PFSK-1 (cell line): ENCODE results near the gene DIO1.

ENCODE experiments used
- FOXP2 ChIP-seq: optimal IDR thresholded peaks from 2 replicates; pipeline ENCODE3; 2011; ENCODE audit warnings: borderline replicate concordance, control low read depth, inconsistent platforms; ENCODE audit not compliant: insufficient read depth; ENCODE audit errors: extremely low read length, extremely low read depth
- POLR2AphosphoS5 ChIP-seq: IDR thresholded peaks from 2 replicates; pipeline ENCODE4 v1.6.1; 2012; ENCODE audit warnings: low read depth, mild to moderate bottlenecking, control low read depth, low read length, moderate library complexity
- SIN3A ChIP-seq: IDR thresholded peaks from 2 replicates; pipeline ENCODE4 v1.6.1; 2012; ENCODE audit warnings: mild to moderate bottlenecking, low read length, moderate library complexity, borderline replicate concordance; ENCODE audit not compliant: insufficient read depth
- TAF1 ChIP-seq: IDR thresholded peaks from 2 replicates; pipeline ENCODE4 v1.6.1; 2012; ENCODE audit warnings: low read length, control low read depth, borderline replicate concordance; ENCODE audit not compliant: insufficient read depth
- TF ChIP-seq, protein P1 (sequence below), 2 experiments: IDR thresholded peaks; 2 replicates each; pipeline versions ENCODE4 v1.6.1 to v1.8.0; 2011 to 2012; ENCODE audit warnings: low read depth in 2 of 2, low read length in 2 of 2, control low read depth in 1 of 2, inconsistent platforms in 1 of 2, mild to moderate bottlenecking in 1 of 2, moderate library complexity in 1 of 2; ENCODE audit not compliant: insufficient read depth in 1 of 2

The DIO1 gene

DNA sequence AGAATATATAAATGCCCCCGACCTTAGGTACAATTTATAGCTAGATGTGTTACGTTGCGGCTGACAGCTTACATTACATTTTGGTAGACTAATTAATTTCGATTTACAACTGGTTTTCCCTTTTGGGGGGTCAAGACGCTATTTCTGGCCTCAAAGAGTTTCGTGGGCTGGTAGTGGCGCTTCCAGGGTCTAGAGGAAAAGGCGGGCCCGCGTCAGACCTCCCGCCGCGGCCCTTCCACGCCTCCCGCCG, 51.1 kb downstream of the DIO1 start:
- no peak for TF ChIP-seq POLR2AphosphoS5
- no peak for TF ChIP-seq FOXP2
- no peak for TF ChIP-seq TAF1
- TF ChIP-seq, protein P1, sequence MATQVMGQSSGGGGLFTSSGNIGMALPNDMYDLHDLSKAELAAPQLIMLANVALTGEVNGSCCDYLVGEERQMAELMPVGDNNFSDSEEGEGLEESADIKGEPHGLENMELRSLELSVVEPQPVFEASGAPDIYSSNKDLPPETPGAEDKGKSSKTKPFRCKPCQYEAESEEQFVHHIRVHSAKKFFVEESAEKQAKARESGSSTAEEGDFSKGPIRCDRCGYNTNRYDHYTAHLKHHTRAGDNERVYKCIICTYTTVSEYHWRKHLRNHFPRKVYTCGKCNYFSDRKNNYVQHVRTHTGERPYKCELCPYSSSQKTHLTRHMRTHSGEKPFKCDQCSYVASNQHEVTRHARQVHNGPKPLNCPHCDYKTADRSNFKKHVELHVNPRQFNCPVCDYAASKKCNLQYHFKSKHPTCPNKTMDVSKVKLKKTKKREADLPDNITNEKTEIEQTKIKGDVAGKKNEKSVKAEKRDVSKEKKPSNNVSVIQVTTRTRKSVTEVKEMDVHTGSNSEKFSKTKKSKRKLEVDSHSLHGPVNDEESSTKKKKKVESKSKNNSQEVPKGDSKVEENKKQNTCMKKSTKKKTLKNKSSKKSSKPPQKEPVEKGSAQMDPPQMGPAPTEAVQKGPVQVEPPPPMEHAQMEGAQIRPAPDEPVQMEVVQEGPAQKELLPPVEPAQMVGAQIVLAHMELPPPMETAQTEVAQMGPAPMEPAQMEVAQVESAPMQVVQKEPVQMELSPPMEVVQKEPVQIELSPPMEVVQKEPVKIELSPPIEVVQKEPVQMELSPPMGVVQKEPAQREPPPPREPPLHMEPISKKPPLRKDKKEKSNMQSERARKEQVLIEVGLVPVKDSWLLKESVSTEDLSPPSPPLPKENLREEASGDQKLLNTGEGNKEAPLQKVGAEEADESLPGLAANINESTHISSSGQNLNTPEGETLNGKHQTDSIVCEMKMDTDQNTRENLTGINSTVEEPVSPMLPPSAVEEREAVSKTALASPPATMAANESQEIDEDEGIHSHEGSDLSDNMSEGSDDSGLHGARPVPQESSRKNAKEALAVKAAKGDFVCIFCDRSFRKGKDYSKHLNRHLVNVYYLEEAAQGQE (IDR thresholded peaks at IDR 0.05; ENCODE audit: insufficient read depth in 1 of 2, low read depth in 2 of 2, low read length in 2 of 2), result no peak
- no peak for TF ChIP-seq SIN3A

DNA sequence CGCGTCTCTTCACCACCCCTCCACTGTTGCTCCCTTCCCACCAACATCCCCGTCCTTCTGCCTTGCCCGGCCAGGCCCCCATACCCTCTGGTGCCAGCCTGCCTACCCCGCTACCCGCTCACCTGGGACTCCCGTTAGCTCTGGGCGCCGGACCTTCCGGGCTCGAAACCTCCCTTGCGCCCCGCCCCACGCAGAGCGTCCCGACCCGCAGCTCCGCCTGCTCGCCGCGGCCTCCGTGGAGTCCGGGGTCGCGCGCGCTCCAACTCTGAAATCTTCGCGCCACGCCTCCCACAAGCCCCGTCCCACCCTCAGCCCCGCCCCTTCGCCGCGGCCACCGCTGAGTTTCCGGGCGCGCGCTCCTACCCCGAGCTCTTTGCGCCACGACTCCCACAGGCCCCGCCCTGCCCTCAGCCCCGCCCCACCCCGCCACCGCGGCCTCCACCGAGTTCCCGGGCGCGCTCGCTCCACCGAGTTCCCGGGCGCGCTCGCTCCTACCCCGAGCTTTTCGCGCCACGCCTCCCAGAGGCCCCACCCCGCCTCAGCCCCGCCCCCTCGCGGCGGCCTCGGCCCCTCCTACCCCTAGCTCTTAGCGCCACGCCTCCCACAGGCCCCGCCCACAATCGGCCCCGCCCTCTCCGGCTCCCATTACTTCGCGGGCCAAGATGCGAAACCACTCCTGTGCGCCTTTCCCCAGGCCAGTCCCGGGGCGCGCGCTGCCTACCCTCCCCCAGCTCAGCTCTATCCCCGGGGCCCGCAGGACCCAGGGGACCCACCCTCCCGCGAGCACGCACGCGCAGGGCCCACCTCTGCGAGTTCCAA, 51.7 kb downstream of the DIO1 start, which contains the start of gene IFT25:
TSS of gene IFT25 (minus strand) at position 267 of the 819 bp plus-strand sequence. CDS start 5,617 bp downstream, outside the sequence.
- TF ChIP-seq SIN3A, result no peak
- TF ChIP-seq TAF1, result 0 out of 2 replicates have a peak, but pooled peaks have one; percentile 27
- peak; percentile 64 for TF ChIP-seq POLR2AphosphoS5
- TF ChIP-seq, protein P1 (IDR thresholded peaks at IDR 0.05; ENCODE audit: insufficient read depth in 1 of 2, low read depth in 2 of 2, low read length in 2 of 2), result 0 out of 4 replicates have a peak, but pooled peaks of 1 of the 2 experiments have one; percentile 12

DNA sequence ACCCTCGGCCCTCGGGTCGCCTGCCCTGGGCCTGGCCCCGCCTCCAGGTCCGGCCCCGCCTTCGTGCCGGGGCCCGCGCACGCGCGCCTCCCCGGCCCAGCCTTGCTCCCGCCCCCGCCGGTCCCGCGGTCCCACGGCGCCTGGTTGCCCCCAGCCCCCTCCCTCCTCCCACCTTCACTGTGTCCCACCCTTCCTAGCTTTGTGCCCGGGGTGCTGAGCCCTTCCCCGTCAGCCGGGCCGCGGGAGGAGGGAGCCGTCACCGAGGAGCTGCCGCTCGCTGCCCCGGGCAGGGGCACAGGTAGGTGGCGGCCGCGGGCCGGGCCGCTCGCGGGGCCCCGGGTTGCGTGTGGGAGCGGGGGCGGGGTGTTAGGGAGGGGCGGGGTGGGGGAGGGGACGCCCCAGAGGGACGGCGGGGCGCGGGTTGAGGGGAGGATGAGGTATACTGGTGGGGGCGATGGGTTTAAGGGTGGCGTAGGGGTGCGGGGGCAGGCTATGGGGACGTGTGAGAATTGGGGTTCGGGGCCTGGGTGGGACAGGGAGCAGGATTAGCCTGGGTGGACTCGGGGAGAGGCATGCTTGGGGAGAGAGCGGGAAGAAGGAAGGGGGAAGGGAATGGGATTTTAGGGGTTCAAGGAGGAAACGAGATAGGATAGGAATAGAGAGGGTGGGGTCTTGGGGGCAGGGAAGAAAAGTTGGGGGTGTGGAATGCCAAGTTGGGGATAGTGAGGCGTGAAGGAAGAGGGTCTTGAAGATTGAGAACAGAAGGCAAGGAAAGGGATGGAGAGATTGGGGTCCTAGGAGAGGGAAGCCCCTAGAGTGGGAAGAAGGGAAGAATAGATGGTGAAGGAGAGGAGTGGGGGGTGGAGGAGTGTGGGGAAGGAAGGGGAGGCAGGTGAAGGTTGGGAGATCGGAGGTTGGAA, 52.5 kb downstream of the DIO1 start, which contains the start of gene LRRC42:
TSS of gene LRRC42 (plus strand) at position 99 of the 920 bp plus-strand sequence. CDS start 5,650 bp downstream, outside the sequence.
- TF ChIP-seq TAF1 (0 out of 2 replicates have a peak, but pooled peaks have one; percentile 31), SIN3A (no peak; the same call in 1 of the 2 replicates), POLR2AphosphoS5 (no peak), FOXP2 (no peak)
- TF ChIP-seq, protein P1 (IDR thresholded peaks at IDR 0.05; ENCODE audit: insufficient read depth in 1 of 2, low read depth in 2 of 2, low read length in 2 of 2), result no peak

DNA sequence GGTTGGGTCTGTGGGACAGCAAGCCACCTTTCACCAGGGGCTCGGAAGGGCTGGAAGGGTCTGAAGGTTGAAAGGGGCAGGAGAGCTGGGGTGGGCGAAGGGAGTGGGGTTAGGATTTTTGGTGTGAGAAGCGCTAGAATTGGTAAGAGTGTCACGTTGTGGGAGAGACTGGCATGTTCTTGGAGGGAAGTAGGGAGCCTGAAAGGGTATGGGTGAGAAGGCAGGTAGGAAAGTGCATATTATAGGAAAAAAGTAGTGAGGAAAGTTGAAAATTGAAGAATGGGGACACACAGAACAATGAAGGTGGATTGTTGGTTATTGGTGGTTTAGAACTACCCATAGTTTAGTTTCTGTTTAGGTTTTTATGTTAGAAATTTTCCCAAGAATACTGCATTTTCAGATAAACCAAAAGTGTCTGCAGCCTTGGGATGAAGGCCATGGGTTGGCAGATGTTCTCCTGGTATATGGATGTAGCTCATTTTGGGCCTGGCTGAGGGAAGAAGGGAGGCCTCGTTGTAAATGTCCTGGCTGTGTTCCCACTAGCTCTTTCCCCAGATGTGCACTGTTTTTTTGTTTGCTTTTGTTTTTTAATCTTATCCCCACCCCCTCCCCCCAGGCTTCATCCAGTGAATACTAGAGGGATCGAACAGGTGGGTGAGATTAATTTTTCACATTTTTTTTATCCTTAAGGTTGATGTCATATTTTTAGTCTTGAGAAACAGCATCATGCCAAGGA, 53.4 kb downstream of the DIO1 start:
- no peak for TF ChIP-seq POLR2AphosphoS5
- no peak for TF ChIP-seq FOXP2
- no peak for TF ChIP-seq TAF1
- no peak for TF ChIP-seq SIN3A
- TF ChIP-seq, protein P1 (IDR thresholded peaks at IDR 0.05; ENCODE audit: insufficient read depth in 1 of 2, low read depth in 2 of 2, low read length in 2 of 2), result no peak
